Nephron progenitor cell (in vitro differentiated cells): ENCODE data around the gene CRISP3.

Experiments used
- DNase-seq: peaks from one replicate; pipeline ENCODE4 v3.0.0; 2021
- H3K27ac Mint-ChIP-seq: 2 replicates; pipeline ENCODE4 v1.8.0; 2021; ENCODE audit warnings: mild to moderate bottlenecking, moderate library complexity, mixed read lengths
- H3K27me3 Mint-ChIP-seq: 2 replicates; pipeline ENCODE4 v1.8.0; 2021; ENCODE audit warnings: mild to moderate bottlenecking, low read depth, mixed read lengths; ENCODE audit not compliant: poor library complexity
- H3K36me3 Mint-ChIP-seq: 2 replicates; pipeline ENCODE4 v1.8.0; 2021; ENCODE audit warnings: low read depth, mixed read lengths
- H3K4me1 Mint-ChIP-seq: 2 replicates; pipeline ENCODE4 v1.8.0; 2021; ENCODE audit warnings: mixed read lengths
- H3K4me3 Mint-ChIP-seq: 2 replicates; pipeline ENCODE4 v1.8.0; 2021; ENCODE audit warnings: mild to moderate bottlenecking, moderate library complexity, mixed read lengths
- H3K9me3 Mint-ChIP-seq: 2 replicates; pipeline ENCODE4 v1.8.0; 2021; ENCODE audit warnings: mild to moderate bottlenecking, moderate library complexity, mixed read lengths
- CTCF ChIP-seq: fragments of 200-600 bp; sonication (generic); IDR thresholded peaks from 2 replicates; pipeline ENCODE4 v1.5.0; 2021; ENCODE audit warnings: antibody characterized with exemption

Gene CRISP3

GRCh38 chr6:49776444-49776843 lies 32.3 kb upstream of the CRISP3 start:
- DNase-seq, result no peak
- H3K36me3 Mint-ChIP-seq, result no peaks in the 10 kb centered on the region
- H3K27ac Mint-ChIP-seq, result no peak overlapping the region
- peaks cover 7% of the 10 kb centered on the region for H3K9me3 Mint-ChIP-seq
- H3K27me3 Mint-ChIP-seq, result no peaks in the 10 kb centered on the region
- no peak for TF ChIP-seq CTCF
- H3K4me1 Mint-ChIP-seq, result peaks cover 6% of the 10 kb centered on the region
- no peak overlapping the region for H3K4me3 Mint-ChIP-seq

GRCh38 chr6:49775043-49775442 lies 30.9 kb upstream of the CRISP3 start:
- no peak for TF ChIP-seq CTCF
- Mint-ChIP-seq H3K36me3 (no peaks in the 10 kb centered on the region), H3K4me3 (no peak overlapping the region), H3K4me1 (peaks cover 6% of the 10 kb centered on the region), H3K27me3 (no peaks in the 10 kb centered on the region), H3K27ac (no peak overlapping the region), H3K9me3 (peaks cover 7% of the 10 kb centered on the region)
- DNase-seq, result no peak

- Mint-ChIP-seq H3K36me3 (no peaks in the 10 kb centered on the region), H3K27ac (peak overlapping the region; percentile 36), H3K27me3 (no peaks in the 10 kb centered on the region), H3K9me3 (peaks cover 7% of the 10 kb centered on the region), H3K4me3 (no peak overlapping the region), H3K4me1 (peaks cover 6% of the 10 kb centered on the region)
- TF ChIP-seq CTCF, result no peak
- DNase-seq, result no peak
These were observed 28.1 kb upstream of the CRISP3 start for GRCh38 chr6:49772285-49772684.

- H3K9me3 Mint-ChIP-seq, result no peaks in the 10 kb centered on the region
- no peaks in the 10 kb centered on the region for H3K27me3 Mint-ChIP-seq
- H3K27ac Mint-ChIP-seq, result no peak overlapping the region
- no peaks in the 10 kb centered on the region for H3K36me3 Mint-ChIP-seq
- H3K4me1 Mint-ChIP-seq, result no peaks in the 10 kb centered on the region
- no peak for DNase-seq
- H3K4me3 Mint-ChIP-seq, result no peak overlapping the region
- TF ChIP-seq CTCF, result no peak
These were observed 22.6 kb upstream of the CRISP3 start for GRCh38 chr6:49766762-49767161.

- H3K27ac Mint-ChIP-seq, result no peak overlapping the region
- H3K4me3 Mint-ChIP-seq, result no peak overlapping the region
- no peaks in the 10 kb centered on the region for H3K27me3 Mint-ChIP-seq
- H3K4me1 Mint-ChIP-seq, result no peaks in the 10 kb centered on the region
- no peak for DNase-seq
- H3K36me3 Mint-ChIP-seq, result no peaks in the 10 kb centered on the region
- no peak for TF ChIP-seq CTCF
- H3K9me3 Mint-ChIP-seq, result no peaks in the 10 kb centered on the region
These were observed 20.5 kb upstream of the CRISP3 start for GRCh38 chr6:49764571-49765236.

GRCh38 chr6:49743429-49743828 lies 759 bp downstream of the CRISP3 start:
- H3K36me3 Mint-ChIP-seq, result no peaks in the 10 kb centered on the region
- no peak overlapping the region for H3K4me3 Mint-ChIP-seq
- no peaks in the 10 kb centered on the region for H3K9me3 Mint-ChIP-seq
- no peak overlapping the region for H3K27ac Mint-ChIP-seq
- TF ChIP-seq CTCF, result no peak
- H3K27me3 Mint-ChIP-seq, result no peaks in the 10 kb centered on the region
- DNase-seq, result no peak
- H3K4me1 Mint-ChIP-seq, result no peaks in the 10 kb centered on the region
